Nephron (organoid): ENCODE results near the gene ALLC.
"Not testable (repeated sequence)": the region's sequence is repeated elsewhere in the genome, so short reads cannot be mapped to it uniquely, and the experiment has no call there.

Experiments
- H3K27ac Mint-ChIP-seq, 3 experiments: 2 replicates each; pipeline ENCODE4 v1.8.0; 2020; ENCODE audit warnings: mixed read lengths in 3 of 3, mild to moderate bottlenecking in 2 of 3, moderate library complexity in 1 of 3
- H3K27me3 Mint-ChIP-seq: 2 replicates; pipeline ENCODE4 v1.8.0; 2021; ENCODE audit warnings: low read depth, mild to moderate bottlenecking, moderate library complexity, mixed read lengths
- H3K36me3 Mint-ChIP-seq: 2 replicates; pipeline ENCODE4 v1.8.0; 2020; ENCODE audit warnings: low read depth, mixed read lengths
- H3K4me1 Mint-ChIP-seq: 2 replicates; pipeline ENCODE4 v1.8.0; 2020; ENCODE audit warnings: mixed read lengths
- H3K4me3 Mint-ChIP-seq, 3 experiments: 2 replicates each; pipeline ENCODE4 v1.8.0; 2020; ENCODE audit warnings: mild to moderate bottlenecking in 3 of 3, mixed read lengths in 3 of 3, moderate library complexity in 2 of 3
- H3K9me3 Mint-ChIP-seq: 2 replicates; pipeline ENCODE4 v1.8.0; 2020; ENCODE audit warnings: mixed read lengths
- CTCF ChIP-seq, 3 experiments: fragments of 200-600 bp; sonication (generic); IDR thresholded peaks; one replicate each; pipeline ENCODE4 v1.5.0; 2021; ENCODE audit warnings: antibody characterized with exemption in 3 of 3; ENCODE audit not compliant: unreplicated experiment in 3 of 3

Gene ALLC

GRCh38 chr2:3619033-3619432, 39.0 kb upstream of the ALLC start:
- H3K4me1 Mint-ChIP-seq, result no peaks in the 10 kb centered on the region
- peaks cover 32% of the 10 kb centered on the region for H3K9me3 Mint-ChIP-seq
- peaks cover 10% of the 10 kb centered on the region for H3K36me3 Mint-ChIP-seq
- H3K4me3 Mint-ChIP-seq, result no peak overlapping the region
- no peak for TF ChIP-seq CTCF (IDR thresholded peaks at IDR 0.05; ENCODE audit: unreplicated experiment in 3 of 3)
- H3K27me3 Mint-ChIP-seq, result no peaks in the 10 kb centered on the region
- H3K27ac Mint-ChIP-seq, result no peak overlapping the region

- not testable (repeated sequence) for H3K36me3 Mint-ChIP-seq, H3K4me1 Mint-ChIP-seq, H3K27ac Mint-ChIP-seq, H3K4me3 Mint-ChIP-seq, H3K27me3 Mint-ChIP-seq
- H3K9me3 Mint-ChIP-seq, result peaks cover 32% of the 10 kb centered on the region
Measured at GRCh38 chr2:3619661-3620060, 38.3 kb upstream of the ALLC start.

- Mint-ChIP-seq H3K9me3 (peaks cover 27% of the 10 kb centered on the region), H3K36me3 (peaks cover 7% of the 10 kb centered on the region), H3K4me1 (no peaks in the 10 kb centered on the region), H3K4me3 (no peak overlapping the region), H3K27me3 (no peaks in the 10 kb centered on the region), H3K27ac (no peak overlapping the region)
- TF ChIP-seq CTCF (IDR thresholded peaks at IDR 0.05; ENCODE audit: unreplicated experiment in 3 of 3), result no peak
Measured at GRCh38 chr2:3620834-3621233, 37.2 kb upstream of the ALLC start.

- H3K4me3 Mint-ChIP-seq, result no peak overlapping the region
- H3K27ac Mint-ChIP-seq, result no peak overlapping the region
- H3K27me3 Mint-ChIP-seq, result peaks cover 4% of the 10 kb centered on the region
- TF ChIP-seq CTCF (IDR thresholded peaks at IDR 0.05; ENCODE audit: unreplicated experiment in 3 of 3), result no peak
- H3K4me1 Mint-ChIP-seq, result no peaks in the 10 kb centered on the region
- H3K36me3 Mint-ChIP-seq, result peaks cover under 1% of the 10 kb centered on the region
- peaks cover 19% of the 10 kb centered on the region for H3K9me3 Mint-ChIP-seq
Measured at GRCh38 chr2:3622967-3623366, 35.0 kb upstream of the ALLC start.

GRCh38 chr2:3624059-3624794, 33.8 kb upstream of the ALLC start:
- H3K9me3 Mint-ChIP-seq, result peaks cover 12% of the 10 kb centered on the region
- H3K27ac Mint-ChIP-seq, result no peak overlapping the region
- no peak overlapping the region for H3K4me3 Mint-ChIP-seq
- H3K27me3 Mint-ChIP-seq, result peaks cover 4% of the 10 kb centered on the region
- H3K36me3 Mint-ChIP-seq, result no peaks in the 10 kb centered on the region
- TF ChIP-seq CTCF (IDR thresholded peaks at IDR 0.05; ENCODE audit: unreplicated experiment in 3 of 3), result no peak
- H3K4me1 Mint-ChIP-seq, result no peaks in the 10 kb centered on the region

DNA sequence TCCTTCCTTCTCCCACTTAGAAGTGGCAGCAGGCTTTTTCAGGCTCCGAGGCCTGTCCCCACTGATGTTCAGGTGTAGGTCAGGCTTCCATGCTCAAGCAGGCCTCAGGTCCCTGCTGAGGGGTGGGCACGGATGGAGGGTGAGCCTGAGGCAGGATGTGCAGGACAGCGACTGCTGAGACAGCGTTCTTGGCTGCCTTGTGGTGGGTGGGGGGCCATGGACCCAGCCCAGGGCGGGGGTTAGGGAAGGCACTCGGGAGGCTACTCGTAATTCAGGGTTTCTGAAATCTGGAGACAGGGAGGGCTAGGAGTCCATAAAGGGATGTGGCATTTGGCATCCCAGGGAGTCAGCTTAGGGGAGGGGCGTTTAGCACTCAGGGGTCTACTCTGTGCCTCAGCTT, 32.8 kb upstream of the ALLC start:
- TF ChIP-seq CTCF (IDR thresholded peaks at IDR 0.05; ENCODE audit: unreplicated experiment in 3 of 3), result no peak
- H3K4me1 Mint-ChIP-seq, result no peaks in the 10 kb centered on the region
- H3K4me3 Mint-ChIP-seq, result no peak overlapping the region
- no peaks in the 10 kb centered on the region for H3K36me3 Mint-ChIP-seq
- H3K9me3 Mint-ChIP-seq, result peaks cover 12% of the 10 kb centered on the region
- no peak overlapping the region for H3K27ac Mint-ChIP-seq
- H3K27me3 Mint-ChIP-seq, result peaks cover 4% of the 10 kb centered on the region
